Measurements from ENCODE around the gene KDM2B. TPM values are rescaled to one million over a fixed set of nuclear protein-coding genes. Genes with fewer than 3 reads are reported as not detected.
A peak's percentile ranks its signal among the peaks of the same experiment; 100 is the strongest.

KDM2B gene
- total RNA-seq, 1 experiment from 2014 or later, result 37.2 TPM

GRCh38 chr12:121562488-121562887, 18.3 kb downstream of the KDM2B start:
- no peak for DNase-seq (ENCODE audit: low spot score)

GRCh38 chr12:121561009-121561395, 19.8 kb downstream of the KDM2B start:
- DNase-seq (ENCODE audit: low spot score), result no peak

DNA sequence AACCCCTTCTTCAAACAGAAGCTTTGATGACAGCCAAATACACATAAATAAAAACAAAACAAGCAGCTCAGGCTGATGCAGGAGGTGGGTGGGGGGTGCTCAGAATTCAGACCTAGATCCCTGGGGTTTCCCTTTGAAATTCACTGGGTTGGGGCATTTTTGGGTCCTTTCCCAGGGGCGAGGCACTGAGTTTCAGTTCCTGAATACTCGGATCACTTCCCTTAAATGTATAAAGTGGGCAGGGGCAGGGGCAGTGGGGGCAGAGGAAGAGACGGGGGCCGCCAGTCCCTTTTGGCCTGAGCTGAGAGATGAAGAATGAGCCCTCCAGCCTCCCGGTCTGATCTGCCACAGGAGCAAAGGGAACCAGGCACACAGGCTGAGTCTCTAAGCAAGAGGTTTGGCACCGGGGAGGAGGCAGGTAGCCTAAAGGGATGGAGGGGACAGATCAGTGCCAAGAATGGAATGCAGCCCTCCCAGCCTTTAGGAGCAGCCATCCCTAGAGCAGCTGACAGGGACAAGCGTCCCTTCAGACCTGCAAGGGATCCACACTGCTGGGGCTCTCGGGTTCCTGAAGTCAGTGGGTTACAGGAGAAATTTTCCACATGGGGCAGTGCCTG, 20.3 kb downstream of the KDM2B start:
- no peak for DNase-seq (ENCODE audit: low spot score)

DNA sequence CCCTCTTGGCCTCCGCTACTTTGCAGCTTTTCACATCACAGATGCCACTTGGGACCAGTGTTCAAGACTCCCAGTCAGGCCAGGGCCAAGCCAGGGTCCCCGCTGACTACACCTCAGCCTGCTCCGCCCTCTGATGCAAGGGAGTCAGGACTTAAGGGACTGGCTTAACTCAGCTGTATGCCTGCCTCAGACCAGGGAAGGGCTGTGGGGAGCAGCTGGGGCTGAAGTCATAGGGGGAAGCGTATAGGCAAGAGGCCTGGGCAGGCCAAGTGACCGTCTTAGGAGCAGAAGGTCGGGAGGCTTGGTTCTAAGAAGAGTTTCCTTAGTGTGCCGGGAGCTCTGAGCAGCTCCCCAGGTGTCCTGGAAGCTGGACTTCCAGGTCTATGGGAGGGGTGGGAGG, 21.9 kb downstream of the KDM2B start:
- DNase-seq (ENCODE audit: low spot score), result no peak

GRCh38 chr12:121550974-121551634, 29.7 kb downstream of the KDM2B start:
- no peak for DNase-seq (ENCODE audit: low spot score)

GRCh38 chr12:121549075-121549474, 31.7 kb downstream of the KDM2B start:
- DNase-seq (ENCODE audit: low spot score), result no peak

- DNase-seq (ENCODE audit: low spot score), result no peak
Observed at GRCh38 chr12:121545480-121545879, 35.3 kb downstream of the KDM2B start.

- DNase-seq (ENCODE audit: low spot score), result no peak
Observed at GRCh38 chr12:121543786-121544185, 37.0 kb downstream of the KDM2B start.

DNA sequence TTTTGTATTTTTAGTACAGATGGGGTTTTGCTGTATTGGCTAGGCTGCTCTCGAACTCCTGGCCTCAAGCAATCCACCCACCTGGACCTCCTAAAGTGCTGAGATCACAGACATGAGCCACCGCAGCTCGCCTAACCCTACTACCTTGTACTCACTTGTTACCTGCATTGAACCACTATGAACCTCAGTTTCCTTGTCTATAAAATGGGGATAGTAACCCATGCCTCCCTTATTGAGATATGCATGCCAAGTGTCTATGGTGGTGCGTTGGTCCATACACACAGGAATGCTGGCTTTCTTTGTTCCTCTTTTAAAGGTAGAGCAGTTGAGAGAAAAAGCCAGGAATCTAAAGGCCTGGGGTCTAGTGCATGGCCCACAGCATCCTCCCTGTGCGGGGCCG, 40.9 kb downstream of the KDM2B start:
- no peak for DNase-seq (ENCODE audit: low spot score)

- DNase-seq (ENCODE audit: low spot score), result peak; percentile 47
Observed at GRCh38 chr12:121538699-121539061, 42.1 kb downstream of the KDM2B start.

DNA sequence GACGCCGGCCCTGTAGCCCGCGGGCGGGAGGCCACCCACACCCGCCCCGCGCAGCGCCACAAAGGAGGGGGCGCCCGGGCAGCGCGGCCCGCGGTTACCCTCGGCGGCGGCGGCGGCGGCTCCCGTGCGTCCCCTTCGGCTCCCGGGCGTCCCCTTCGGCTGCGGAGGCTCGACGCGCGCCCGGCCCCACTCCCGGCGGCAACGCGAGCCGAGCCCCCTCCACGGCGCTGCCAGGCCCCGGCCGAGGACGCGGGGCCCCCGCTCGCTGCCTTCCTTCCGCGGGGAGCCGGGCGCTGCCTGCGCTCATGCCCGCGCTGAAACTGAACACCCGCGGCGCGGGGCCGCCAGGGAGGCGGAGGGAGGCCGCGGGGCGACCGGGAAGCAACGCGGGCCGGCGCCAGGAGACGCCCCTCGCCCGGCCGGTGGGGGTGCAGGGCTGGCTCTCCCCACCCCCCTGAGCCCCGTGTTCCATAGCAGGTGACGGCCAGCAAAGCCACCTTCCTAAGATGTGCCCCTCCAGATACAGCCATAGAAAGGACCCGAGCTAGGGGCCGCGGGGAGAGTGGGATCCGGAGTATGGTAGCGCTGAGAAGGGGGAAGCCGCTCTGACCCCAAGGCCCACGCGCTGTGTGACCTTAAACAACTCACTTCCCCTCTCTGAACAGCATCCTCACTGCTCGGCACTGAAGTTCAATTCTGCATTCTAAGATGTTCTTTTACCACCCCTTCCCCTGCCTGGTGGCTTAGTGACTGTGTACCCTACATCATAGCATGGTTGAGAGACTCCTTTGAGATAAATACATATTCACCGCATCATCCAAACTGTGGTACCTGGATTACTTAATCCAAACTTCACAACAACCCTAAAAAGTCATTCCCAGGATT, 42.8 kb downstream of the KDM2B start:
- DNase-seq (ENCODE audit: low spot score), result no peak

DNA sequence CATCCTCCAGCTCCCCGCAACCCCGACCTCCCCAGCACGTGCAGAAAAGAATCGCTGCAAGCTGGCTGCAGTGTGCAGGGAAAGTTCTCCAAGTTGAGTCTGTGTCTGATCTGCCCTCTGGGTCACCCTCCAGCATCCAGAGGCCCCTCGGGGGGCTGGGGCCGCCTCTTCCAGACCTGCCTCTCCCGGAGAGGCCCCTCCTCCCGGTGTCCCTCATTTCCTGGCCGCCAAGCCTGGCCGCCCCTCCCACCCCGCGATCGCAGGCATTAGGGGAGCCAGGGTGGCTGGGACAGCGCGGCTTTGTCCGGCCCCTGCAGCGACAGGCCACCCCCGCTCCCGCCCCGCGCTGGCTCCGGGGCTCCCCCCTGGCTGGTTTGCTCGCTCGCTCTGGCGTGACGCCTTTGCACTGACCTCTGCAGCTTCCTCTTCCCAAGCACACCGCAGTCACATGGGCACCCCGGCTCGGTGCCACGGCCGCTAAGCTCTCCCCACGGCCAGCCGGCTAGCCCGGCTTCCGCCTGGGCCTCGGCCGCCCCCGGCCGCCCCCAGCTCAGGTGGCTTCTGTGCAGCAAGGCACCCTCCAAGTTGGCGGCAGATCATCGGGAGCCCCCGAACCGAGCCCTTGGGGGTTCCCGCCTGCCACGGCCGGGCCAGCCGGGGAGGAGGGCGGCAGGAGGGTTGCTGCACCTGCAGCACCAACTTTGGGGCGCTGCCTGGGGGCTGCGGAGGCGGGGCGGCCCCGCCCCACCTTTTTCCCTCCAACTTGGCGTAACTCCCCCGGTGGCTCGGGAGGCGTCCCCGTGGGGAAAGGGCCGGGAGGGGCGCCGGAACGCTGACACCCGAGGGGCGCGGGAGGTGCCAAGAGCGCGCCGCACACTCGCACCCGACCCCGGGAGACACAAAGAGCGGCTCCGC, 43.7 kb downstream of the KDM2B start:
- peak; percentile 77 for DNase-seq (ENCODE audit: low spot score)

DNA sequence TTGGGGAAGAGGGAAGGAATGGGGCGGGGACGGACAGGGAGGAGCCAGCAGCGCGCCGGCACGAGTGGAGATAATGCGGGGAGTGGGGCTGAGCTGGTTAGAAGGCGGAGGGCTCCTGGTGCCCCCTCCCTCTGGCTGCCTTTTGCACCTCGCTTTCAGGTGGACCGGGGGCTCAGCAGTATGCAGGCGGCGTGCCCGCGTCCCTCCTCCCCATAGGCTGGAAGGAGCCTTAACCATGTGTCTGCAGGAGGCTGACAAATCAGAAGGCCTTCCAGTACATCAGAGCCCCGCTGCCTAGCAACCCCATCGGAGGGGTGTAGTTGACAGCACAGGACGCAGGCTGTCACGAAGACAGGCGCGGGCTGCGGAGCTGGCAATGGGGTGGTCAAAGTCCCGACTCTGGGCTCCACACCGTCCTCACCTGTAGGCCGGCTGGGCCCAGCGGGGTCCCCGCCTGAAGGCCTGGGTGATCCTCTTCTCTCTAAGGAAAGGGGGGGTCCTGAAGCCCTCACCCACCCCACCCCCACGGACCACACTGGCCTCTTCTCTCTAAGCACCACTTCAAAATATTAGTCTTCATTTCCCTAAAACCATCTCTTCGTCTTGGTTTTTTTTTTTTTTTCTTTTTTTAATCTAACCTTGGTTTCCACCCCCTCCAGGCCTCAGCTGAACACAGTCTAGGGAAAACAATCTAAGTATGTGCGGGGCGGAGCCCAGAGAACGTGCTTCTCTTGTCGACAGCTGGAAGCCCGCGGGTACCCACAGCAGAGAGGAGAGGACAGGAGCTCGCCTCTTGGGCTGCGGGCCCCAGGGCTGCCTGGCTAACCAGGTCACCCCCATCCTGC, 44.5 kb downstream of the KDM2B start:
- DNase-seq (ENCODE audit: low spot score), result peak; percentile 26

- no peak for DNase-seq (ENCODE audit: low spot score)
Observed at GRCh38 chr12:121535150-121536053, 45.4 kb downstream of the KDM2B start.

DNA sequence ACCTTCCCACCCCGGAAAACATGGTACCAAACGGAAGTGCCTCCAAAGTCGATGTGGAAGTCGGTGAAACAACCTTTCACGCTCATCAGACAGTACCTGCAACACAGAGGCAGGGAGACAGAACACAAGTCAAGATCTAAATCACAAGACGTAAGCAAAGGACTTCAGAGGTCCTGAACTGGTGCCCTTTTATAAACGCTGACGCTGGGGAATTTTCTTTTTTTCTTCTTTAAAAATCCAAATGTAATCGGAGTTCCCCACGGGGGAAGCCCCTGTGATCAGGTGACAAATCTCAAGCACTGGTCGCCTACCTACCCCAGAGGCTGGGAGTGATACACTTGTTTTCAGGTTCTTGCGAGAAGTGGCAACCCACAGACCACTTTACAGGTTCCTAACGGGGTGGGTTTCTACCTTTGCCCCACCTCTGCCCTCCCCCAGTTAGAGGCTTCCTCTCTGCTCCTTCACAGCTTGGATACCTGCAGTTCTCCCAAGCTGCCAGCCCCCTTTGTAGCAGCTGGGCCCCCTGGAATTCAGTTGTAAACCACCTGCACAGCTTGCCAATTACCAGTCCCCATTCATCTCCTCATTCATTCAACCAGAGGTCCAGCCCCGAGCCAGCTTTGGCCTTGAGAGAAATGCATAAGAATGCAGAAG, 46.2 kb downstream of the KDM2B start:
- no peak for DNase-seq (ENCODE audit: low spot score)

DNA sequence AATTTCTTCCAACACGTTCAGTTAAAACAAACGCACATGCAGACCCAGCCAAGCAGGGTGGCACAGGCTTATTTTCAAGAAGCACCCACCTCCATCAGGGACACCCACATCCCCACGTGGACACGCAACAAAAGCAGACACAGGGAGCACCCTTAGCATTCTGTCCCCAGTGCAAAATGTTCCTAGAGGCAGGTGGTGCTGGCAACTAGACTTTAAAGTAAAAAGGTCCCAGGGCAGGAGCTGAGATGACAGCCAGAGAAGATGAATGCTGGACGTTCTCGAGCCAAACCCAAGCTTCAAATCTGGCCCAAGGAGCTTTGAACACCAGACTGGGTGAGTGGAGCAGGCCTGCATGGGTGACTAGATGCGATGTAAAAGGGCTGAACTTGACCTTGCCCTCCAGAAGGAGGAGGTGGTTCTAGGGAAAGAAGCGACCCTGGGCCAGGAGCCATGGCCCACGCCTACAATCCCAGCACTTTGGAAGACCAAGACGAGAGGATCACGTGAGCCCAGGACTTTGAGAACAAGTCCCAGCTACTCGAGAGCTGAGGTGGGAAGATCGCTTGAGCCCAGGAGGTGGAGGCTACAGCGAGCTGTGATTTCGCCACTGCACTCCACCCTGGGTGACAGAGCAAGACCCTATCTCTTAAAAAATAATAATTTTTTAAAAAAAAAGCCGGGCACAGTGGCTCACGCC, 47.3 kb downstream of the KDM2B start:
- DNase-seq (ENCODE audit: low spot score), result no peak

DNA sequence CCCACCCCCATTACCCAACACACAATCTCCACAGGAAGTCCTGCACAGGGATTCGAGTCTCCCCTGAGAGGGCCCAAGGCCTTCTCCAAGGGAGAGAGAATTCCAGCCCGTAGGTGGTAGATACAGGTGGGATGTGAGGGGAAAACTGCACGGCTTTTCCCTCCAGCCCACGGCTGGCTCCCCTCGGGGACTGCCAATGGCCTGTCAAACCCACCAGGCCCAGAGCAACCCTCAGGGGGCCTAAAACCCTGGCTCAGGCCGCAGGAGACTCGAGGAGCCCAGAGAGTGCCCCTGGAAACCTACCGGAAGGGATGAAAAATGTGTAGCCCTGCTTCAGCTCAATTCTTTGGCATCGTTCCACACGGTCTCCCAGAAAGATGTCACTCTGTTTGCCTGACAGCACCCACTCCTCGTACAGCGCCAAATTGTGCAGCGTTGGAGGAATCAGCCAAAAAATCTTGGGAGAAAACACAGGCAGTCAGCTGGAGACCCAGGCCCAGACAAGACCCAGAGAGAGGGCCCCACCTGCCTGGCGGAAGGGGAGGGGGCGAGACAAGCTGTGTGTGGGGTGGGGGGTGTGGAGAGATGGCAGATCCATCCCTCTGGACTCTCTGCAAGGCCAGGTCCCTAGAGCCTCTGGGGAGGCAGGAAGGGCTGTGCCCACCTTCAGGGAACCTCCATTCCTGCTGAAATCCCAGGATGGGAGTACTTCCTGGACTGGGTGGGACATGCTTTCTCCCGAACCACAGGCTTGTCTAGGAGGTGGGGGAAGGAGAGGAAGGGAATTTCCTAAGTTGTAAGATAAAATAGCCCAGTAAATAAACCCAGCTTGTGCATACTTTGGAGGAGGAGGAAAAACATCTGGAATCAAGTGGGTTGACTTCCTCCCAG, 48.1 kb downstream of the KDM2B start:
- DNase-seq (ENCODE audit: low spot score), result peak; percentile 25

GRCh38 chr12:121531356-121531750, 49.5 kb downstream of the KDM2B start:
- no peak for DNase-seq (ENCODE audit: low spot score)

Data from A172 (cell line).